GM21737 (cell line): Measurements from ENCODE around the gene PREP.

Experiments used
- ATAC-seq: cut with Tn5 transposase; IDR thresholded peaks from one replicate; pipeline ENCODE4 v1.9.1; 2021; ENCODE audit warnings: mild to moderate bottlenecking, moderate library complexity; ENCODE audit not compliant: unreplicated experiment

The PREP gene

DNA sequence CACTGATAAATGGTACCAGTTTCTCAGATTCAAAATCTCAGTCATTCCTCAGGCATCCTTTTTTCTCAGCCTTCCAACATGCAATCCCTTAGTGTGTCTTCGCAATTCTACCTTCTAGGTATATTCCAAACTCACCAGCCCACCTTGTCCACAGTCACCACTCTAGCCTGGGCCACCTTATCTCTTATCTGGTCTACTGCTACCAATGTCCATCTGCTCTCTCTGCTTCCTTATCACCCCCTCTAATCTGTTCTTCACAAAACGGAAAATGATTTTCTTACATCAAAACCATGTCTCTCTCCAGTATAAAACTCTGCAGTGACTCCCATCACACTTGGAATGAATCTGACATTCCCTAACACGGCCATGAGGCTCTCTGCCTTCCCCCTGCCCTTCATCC, 91.9 kb downstream of the PREP start:
- ATAC-seq: no peak

GRCh38 chr6:105310371-105310770, 92.5 kb downstream of the PREP start:
- no peak for ATAC-seq

- ATAC-seq: no peak
Observed at GRCh38 chr6:105308840-105309239, 94.0 kb downstream of the PREP start.

DNA sequence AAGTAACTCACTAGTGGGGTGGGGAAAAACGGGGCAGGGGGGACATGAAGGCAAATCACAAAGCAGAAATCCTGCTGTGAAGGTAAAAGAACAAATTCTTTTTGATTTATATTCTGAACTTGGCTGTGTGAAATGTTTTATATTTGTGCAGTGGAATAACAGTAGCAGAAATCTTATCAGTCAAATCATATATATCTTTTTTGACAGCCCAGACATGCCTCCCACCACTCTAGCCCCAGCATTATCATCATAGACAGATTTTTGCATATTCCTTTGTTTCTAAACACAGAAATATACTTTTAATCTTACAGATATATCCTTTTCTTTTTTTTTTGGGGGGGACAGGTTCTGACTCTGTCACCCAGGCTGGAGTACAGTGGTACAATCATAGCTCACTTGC, 97.4 kb downstream of the PREP start:
- no peak for ATAC-seq

DNA sequence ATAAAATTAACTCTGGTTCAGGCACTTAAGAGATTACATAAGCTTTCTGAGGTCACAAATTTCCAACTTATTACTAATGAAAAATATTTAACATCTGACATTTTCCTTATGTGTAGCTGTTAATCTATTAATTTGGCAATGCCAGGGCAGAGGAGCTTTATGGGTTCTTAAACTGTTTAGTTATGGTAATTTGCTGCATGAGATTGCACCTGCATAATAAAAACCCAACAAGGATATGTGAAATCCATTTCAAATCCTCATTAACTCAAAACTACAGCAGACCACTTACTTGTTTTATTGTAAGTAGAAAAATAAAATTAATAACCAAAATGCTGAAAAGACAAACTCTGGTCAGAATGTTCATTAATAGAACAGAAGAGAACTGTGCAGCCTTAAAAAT, 98.1 kb downstream of the PREP start:
- ATAC-seq: no peak

GRCh38 chr6:105304366-105304765, 98.5 kb downstream of the PREP start:
- no peak for ATAC-seq

- no peak for ATAC-seq
Observed at GRCh38 chr6:105302617-105303128, 100.2 kb downstream of the PREP start.

DNA sequence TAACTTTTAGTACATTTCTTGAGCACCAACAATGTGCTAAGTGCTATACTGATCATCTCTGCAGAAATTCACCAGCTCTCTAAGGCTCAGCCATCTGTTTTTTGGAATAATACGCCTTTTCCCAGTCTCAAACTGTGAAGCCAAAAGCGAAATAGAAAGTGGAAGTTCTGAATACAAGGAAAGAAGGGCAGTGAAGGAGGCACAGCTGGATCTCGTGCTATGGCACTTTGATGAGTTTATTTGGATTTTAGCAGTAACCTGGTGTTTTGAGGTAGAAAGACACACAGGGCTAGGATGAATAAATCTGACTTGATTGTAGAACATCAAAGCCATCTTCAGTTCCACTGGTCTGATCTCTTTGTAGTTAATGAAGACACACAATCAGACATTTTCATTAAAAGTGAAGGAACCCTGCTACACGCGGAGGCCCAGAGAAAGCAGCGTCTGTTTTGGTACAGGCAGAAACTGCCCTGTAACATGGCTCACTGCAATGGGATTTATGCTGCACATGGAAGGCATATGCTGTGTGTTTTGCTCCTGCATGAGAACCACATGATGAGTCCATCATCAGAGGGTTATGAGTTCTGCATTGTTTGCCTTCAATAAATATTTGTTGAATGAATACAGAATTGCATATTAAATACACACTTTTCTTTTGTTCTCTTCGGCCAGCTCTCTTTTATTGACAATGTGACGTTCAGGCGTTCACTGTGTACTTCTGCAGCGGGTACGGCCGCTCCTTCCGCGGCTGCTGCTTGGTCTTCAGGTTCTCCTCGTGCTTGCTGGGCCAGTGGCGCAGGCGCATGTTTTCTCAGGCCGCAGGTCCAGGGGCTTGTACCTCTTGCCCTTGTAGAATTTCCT, 100.9 kb downstream of the PREP start:
- ATAC-seq: no peak

- ATAC-seq: no peak
Observed at GRCh38 chr6:105301072-105301503, 101.8 kb downstream of the PREP start.

- ATAC-seq: no peak
Observed at GRCh38 chr6:105300090-105300489, 102.8 kb downstream of the PREP start.

DNA sequence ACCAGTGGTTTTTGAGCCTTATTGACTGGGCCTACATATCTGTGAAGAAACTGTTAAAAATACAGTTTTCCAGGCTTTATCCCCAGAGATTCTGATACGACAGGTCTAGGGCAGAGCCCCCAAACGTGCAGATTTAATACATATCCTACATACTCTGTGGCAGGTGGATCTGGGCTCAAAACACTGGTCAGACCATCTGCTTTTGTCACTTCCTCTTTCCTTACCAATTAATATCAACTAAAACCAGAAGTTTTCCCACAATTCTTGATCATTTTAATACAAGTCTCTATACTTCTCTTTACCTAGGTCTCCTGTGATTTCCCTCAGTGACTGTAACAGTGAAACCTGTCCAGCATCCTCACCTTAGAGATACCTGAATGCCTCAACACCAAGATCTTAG, 108.8 kb downstream of the PREP start:
- no peak for ATAC-seq

DNA sequence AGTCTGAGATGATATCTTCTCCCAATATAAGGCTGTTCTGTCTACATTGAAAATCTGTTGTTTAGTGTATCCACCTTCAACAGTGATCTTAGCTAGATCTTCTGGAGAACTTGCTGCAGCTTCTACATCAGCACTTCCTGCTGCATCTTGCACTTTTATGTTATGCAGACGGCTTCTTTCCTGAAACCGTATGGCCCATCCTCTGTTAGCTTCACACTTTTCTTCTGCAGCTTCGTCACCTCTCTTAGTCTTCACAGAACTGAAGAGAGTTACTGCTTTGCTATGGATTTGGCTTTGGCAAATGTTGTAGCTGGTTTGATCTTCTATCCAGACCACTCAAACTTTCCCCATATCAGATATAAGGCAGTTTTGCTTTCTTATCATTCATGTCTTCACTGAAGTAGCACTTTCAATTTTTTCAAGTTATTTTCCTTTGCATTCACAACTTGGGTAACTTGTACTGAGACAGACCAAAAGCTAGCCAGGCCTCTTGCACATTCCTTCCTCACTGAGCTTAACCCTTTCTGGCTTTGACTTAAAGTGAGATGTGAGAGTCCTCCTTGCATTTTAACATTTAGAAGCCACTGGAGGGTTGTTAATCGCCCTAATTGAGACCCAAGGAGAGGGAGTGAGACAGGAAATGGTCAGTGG, 110.1 kb downstream of the PREP start:
- no peak for ATAC-seq

DNA sequence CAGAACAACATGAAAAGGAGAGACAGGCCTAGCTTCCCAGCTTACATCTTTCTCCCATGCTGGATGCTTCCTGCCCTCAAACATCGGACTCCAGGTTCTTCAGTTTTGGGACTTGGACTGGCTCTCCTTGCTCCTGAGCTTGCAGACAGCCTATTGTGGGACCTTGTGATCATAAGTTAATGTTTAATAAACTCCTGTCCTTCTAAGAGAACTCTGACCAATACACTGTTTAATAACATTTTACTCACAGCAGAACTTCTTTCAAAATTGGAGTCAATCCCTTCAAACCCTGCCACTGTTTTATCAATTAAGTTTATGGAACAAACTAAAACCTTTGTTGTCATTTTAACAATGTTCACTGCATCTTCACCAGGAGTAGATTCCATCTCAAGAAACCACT, 111.4 kb downstream of the PREP start:
- ATAC-seq: no peak

GRCh38 chr6:105282631-105283585, 120.0 kb downstream of the PREP start:
- ATAC-seq: no peak

DNA sequence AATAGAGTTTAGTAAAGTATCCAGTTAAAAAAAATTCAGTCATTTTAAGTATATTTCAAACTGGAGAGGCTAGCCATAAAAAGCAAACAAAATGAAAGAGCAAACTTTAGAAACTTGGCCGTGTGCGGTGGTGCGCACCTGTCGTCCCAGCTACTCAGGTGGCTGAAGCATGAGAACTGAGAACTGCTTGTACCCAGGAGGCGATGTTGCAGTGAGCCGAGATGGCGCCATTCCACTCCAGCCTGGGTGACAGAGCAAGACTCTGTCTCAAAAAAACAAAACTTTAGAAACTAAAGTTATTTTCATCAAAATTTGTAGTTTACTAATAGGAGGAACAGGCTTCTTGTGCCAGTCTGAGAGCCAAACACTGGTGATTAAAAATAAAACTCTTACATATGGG, 122.8 kb downstream of the PREP start:
- ATAC-seq: no peak

- ATAC-seq: no peak
Observed at GRCh38 chr6:105279463-105279862, 123.4 kb downstream of the PREP start.

DNA sequence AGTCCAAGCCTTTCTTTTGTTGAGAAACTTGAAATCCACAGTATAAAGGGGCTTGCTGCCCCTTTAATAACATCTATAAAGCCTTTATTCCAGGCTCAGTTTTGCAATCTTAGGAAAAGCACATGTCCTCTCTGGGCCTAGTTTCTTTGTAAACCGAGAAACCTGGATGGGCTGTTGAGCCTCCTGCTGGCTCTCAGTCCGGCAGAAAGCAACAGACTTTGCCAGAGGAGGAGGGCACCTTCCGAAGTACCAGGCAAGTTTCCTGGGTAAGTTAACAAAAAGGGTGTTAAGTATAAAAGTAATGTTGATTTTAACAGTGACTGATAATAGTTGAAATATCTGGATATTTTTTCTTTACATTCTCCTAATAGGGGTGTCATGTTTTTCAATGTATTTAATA, 124.1 kb downstream of the PREP start:
- no peak for ATAC-seq

DNA sequence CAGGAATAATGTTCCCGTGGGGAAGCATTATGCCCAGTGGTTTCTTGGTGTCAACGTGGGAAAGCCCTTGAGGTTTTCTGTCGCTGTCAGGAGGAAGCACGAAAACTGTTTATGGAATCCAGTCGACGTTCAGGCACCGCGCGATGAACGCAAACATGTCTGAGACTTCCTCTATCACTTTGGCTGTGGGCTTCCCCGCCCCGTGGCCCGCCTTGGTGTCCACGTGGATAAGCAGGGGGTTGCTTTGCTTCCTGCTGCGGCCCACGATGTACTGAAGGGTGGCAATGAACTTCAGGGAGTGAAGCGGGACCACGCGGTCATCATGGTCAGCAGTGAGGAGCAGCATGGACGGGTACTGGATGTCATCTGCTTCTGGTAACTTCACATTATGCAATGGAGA, 124.8 kb downstream of the PREP start:
- ATAC-seq: no peak

- no peak for ATAC-seq
Observed at GRCh38 chr6:105276374-105276773, 126.5 kb downstream of the PREP start.

GRCh38 chr6:105275542-105275941, 127.3 kb downstream of the PREP start:
- no peak for ATAC-seq

DNA sequence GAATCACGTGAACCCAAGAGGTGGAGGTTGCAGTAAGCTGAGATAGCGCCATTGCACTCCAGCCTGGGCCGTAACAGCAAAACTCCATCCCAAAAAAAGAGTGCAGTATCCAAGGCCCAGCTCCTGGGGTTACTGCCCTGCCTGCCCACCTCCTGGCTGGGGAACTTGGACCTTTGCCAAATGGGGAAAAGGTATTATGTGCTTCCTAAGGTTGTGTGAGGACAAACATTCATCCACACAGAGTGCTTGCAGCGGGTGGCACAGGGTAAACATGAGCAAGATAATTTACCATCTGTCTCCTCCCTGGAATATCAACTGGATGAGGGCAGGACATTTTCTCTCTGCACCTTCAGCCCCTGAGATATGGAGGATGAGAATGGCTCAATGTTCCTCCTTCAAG, 128.2 kb downstream of the PREP start:
- no peak for ATAC-seq
